Raji (cell line): Measurements from ENCODE around the gene ADAMTS15.

Source experiments
- POLR2A ChIP-seq: IDR thresholded peaks from 2 replicates; pipeline ENCODE4 v1.6.1; 2011; ENCODE audit warnings: low read depth, low read length, control low read depth; ENCODE audit not compliant: insufficient read depth

Gene ADAMTS15

DNA sequence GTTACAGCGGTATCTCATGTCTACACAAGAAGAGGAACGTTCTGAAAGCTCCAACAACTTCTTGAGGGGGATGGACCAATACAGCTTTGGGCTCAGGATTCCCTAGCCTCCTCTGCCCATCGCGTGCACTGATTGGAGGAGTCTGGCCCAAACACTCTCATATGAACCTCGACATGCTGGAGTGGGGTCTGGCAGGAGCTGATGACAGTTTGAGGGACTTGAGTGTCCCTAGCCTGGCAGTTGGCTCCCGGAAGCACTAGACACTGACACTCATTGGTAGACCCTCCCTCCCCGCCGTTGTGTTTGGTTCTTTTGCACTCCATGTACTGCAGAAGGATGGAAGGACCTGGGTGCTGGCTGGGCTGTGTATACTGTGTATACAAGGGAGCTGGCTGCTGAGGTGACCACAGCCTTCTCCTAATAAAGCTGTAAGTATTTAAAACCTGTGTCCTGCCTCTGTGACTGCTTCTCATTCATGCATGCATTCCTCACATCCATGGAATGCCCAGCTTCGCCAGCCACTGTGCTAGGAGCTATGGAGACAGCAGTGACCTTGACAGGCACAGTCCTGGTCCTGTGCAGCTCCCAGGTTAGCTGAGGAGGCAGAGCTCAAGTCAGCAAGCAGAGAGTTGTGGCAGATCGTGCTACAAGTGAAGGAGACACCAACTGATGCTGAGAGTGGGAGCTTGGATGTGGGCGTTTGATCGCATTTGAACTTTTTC, 27.9 kb downstream of the ADAMTS15 start:
- TF ChIP-seq POLR2A: no peak

DNA sequence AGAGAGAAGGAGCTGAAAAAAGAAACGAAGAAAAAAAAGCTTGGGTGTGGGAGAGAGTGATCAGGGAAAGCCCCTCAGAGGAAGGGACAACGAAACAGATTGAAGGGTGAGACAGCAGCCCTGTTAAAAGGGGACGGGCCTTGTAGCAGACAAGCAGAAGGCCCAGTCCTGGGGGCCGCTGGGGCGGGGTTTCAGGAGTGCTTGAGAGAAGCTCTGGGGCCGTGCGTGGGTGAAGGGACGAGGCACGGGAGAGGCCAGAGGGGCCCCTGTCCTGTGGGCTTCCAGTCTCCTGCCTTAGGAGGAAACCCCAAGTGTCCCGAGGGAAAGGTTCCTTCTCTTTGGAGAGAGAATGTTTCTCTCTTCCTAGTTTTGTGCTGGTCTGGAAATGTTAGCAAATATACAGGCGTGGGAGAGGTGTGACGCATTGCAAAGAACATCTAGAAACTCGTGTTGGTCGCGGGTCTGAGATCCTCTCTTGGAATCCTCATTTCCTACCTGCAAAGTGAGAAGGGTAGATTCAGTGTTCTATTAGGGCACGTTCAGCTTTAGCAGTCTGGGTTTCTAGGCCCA, 28.6 kb downstream of the ADAMTS15 start:
- no peak for TF ChIP-seq POLR2A

DNA sequence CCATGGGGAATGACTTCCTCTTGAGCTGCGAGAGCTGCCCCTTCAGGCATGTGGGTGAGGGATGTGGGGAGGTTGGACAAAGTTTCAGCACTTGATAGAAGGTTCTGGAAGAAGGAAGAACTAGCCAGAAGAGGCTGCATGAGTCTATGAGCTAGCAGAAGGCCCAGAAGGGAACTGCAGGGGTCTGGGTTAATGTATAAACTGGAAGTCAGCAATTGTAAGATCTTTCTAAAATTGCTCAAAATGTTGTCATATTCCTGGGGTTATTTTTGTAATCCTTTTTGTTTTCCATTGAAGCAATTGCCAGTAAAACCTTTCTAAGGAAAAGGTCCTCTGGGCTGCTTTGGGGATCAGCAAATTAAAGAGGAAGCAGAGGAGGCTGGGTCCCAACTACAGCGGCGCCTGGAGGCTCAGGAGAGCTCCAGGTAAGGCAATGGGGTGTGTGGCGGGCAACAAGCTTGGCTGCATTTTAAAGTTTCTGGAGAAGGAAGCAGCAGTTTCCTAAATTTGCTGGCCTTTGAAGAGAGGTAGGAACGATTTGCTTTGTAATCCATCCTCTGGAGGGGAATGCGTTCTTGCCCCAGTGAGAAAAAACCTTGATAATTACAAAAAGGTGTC, 29.2 kb downstream of the ADAMTS15 start:
- TF ChIP-seq POLR2A: no peak

DNA sequence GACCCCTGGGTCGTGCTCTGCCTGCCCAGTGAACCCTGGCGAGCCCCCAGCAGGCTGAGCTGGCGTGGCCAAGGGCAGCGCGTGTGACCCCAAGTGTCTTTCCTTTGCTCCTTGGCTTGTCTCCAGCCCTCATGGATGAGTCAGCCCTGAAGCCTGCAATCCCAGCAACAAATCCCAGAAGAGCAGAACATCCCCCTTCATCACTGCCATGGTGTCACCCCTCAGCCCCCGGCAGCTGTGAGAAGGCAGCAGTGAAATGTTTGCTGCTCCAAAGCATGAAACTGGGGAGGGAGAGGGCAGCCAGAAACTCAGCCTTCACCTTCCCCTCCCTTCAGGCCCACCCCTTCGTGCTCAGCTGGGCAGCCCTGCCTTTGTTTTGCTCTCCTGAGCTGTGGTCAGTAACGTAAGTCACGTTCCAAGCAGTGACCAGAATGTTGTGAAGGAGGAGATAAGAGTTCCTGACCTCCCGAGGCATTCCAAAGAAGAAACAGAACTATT, 29.8 kb downstream of the ADAMTS15 start:
- no peak for TF ChIP-seq POLR2A

DNA sequence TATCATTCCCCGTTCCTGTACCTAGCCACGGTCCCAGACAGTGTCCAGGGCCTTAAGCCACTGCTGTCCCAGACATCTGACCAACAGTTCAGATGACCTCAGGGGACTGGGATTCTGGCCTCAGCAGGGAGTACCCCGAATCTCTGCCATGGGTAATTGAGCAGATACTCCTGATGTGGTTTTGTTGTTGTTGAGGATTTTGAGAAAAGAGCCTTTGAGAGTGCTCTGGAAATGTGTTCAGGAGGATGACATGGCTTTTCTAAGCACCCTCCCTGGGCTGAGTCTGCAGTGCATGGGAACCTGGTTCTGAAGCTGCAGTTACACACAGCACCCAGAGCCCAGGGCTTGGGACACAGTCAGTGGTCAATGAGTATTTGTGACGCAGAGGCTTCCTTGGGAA, 30.4 kb downstream of the ADAMTS15 start:
- TF ChIP-seq POLR2A: no peak

DNA sequence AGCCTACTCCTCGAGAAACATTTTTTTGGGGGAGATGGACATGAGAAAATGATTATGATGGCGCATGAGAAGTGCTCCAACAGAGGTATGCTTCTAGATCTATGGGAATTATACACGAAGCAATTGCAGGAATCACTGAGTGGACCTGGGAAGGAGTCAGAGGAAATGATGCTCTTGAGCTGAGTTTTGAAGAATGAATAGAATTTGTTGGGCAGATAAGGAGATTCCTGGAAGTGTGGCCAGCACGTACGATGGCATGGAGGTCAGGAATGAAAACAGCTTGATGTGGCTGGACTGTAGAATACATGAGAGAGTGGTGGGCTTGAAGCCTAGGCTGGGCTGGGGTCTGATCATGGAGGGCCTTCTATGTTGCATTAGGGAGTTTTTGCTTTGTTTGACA, 31.7 kb downstream of the ADAMTS15 start:
- TF ChIP-seq POLR2A: no peak

DNA sequence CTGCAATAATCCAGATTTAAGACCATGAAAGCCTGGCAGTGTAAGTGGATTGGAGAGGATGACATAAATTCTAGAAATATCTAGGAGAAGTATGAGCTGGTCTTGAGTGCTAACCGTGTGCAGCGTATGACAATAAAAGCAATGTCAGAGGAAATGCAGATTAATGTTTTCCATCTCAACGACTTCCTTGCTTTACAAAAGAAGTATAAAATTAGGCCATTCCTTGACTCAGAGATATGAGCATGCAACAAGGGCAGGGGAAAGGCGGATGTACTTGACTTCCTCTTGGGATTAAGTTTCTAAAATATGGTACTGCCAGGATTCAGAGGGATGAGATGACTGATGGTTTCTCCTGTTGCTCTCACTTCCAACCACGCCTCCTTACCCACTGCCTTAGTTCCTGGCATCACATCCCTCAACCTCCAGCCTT, 32.3 kb downstream of the ADAMTS15 start:
- TF ChIP-seq POLR2A: no peak

DNA sequence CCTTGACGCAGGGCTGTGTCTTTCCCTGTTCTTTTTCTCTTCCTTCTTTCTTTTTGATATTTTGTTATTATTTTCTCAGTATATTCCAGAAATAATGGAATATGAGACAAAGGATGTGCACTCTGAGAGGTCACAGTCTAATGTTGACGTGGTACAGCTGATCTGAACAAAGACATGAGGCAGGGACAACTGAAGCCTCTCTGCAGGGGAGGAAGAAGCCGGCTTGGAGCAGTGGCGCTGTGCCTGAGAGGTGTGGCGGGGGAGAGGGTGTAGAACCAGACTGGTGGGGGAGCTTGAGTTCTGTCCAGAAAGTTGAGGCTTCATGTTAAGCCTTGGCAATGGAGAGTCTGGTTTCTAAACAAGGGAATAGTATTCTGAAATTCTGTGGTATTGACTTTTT, 34.7 kb downstream of the ADAMTS15 start:
- no peak for TF ChIP-seq POLR2A

DNA sequence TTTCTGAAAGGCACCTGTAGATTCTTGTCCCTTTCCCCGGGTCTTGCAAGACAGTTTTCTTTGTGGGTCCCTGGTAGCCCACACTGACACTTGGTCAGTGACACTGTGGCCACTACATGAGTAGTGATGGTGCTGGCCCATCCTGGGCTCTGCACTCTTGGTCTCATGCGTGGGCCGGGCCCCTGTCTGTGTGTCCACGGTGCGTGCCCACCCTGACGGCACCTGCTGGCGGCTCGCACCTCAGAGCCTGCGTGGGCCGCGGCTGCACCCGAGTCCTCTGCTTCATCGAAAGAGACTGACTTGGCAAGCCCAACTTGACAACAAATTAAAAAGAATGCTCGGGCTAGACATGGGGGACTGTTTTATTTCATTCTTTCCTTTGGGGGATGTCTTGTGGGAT, 37.5 kb downstream of the ADAMTS15 start:
- TF ChIP-seq POLR2A: no peak

DNA sequence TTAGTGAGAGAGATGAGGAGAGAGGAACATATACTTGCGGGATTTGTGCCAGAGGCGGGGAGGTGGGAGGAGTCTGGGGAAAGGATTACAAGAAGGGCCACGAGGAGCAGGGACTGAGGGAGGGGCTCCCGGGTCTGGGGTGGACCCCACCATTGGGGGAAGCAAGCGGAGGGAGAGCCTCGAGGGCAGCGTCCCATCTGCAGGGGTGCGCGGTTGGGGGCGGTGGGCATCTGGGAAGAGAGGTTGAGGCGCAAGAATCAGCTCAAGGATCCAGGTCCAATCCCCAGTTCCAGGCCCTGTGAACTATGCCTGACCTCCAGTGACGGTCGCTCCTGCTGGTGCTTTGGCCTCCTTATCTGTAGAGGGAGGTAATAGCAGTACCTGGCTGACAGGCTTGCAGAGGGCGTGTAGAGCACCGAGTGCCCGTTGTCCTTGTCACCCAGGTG, 38.0 kb downstream of the ADAMTS15 start:
- no peak for TF ChIP-seq POLR2A

DNA sequence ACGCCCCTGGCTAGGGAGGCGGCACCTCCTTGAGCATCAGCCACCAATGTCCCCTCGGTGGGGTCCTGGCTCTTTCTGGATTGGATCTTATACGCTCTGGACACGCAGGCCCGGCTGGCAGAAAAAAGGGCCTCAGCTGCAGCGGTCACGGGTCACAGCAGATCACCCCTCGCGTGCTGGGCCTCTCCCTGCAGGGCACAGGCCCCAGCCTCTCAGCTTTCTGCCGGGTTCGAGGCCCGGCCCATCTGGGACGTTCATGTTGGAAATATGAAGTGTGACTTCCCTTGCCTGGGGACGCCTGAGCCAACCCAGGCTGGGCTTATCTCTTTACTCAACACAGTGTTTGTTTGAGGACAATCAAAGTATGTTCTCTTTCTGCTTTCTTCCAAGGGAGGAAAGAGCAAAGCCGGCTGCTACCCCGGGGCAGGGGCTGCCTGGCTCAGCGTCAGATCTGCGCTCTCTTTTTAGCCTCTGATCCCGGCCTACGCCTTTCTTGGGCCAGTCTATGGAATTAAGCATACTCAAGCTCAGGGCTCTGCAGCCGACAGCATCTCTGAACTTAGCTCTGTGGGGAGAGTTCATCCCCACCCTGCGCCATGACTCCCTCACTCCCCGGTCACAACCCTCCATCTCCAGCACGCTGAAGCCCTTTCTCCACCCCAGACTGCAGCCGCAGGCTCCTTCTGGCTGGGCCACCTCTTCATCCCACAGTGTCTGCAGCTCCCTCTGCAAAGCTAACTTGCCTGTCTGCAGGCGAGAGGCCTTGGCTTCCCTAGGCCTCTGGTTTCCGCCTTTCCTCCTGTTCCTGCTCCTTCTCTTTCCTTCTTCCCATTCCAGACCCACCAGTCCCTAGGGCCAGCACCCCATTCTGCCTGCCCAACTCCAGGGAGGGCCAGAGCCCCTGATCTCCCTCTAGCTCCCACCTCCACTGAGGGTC, 38.8 kb downstream of the ADAMTS15 start:
- TF ChIP-seq POLR2A: no peak

DNA sequence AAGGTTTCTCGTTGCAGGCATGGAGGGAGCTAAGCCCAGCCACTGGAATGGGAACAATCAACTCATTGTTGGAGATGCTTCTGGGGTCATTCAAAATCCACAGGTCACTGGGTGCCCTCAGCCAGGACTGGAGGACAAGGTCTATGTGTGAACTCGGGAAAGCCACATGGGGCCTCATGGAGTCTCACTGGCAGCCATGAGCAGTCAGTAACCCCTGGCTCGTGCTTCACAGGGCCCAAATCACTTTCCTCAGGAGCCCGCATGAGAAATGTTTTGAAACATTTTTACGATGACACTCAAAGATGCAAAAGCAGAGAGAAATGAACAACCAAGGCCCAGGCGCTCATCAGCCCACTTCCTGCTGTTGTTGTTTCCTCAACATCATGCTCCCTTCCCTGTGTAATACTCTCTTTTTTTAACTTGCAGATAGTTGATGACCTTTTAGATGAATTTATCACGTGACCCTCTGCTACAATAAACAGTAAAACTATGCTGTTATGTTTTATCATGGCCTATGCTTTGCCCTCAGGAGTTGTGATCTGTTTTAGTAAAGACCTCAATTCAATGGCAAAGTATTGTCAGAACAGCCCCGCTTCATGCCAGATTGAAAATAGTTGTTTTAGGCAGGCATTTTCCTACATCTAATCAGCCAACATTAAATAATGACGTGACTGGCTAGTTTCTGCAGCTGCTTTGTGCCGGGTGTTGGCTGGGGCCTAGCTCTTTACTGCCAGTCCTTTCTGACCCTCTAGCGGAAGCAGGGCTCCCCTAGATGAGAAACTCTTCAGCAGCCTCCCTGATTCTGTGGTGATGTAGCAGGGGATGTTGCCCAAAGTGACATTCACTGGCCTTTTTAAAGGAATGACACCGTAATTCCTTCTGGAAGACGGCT, 39.7 kb downstream of the ADAMTS15 start:
- TF ChIP-seq POLR2A: no peak

DNA sequence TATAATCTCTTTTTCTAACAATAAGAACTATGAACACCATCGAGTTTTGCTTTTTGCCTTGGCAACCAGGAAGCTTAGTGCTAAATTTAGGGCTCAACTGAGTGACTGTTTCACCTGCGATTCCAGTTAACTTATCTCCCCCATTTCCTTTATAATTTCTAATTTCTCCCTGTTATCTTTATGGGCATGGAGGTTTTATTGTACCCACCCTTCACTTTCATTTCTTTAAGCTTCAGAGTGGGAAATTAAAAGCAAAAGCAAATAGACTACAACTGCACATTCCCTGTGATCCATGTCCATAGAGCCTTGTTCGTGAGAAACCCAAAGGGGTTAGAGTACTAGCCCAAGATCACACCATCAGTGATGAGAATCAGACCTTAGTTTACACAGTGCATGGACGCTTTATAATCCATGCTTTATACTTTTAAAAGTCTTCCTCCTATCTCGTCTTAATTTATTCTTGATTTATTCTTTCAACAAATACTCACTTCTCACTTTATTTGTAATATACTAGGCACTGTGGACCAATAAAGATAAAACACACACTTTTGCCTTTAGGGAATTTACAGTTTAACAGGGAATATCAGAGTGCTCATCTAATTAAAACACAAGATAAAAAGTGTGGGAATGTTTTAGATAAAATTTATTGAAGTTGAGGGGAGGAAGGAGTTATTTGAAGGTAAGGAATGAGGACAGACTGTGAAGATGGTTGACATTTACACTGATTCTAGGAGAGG, 40.6 kb downstream of the ADAMTS15 start:
- TF ChIP-seq POLR2A: no peak
